ENCODE data around the gene ASB14.

Gene ASB14

DNA sequence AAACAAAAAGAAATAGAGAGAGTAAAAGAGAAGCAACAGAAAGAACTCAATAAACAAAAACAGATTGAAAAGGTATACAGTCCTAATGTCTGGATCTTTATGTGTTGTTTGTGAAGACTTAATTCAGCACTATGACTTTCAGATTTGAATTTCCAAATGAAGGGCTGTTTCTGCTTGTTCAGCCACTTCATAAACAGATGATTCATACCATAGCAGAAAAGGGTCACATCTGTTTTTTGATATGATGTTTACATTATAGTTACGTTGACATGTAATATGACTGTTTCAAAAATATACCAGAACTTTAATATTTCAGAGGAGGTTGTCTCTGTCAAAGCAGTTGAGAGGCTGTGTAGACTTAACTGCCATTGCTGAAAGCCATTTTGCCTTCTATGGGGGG lies 24.1 kb downstream of the ASB14 start (continued):
- TF ChIP-seq, protein P1, sequence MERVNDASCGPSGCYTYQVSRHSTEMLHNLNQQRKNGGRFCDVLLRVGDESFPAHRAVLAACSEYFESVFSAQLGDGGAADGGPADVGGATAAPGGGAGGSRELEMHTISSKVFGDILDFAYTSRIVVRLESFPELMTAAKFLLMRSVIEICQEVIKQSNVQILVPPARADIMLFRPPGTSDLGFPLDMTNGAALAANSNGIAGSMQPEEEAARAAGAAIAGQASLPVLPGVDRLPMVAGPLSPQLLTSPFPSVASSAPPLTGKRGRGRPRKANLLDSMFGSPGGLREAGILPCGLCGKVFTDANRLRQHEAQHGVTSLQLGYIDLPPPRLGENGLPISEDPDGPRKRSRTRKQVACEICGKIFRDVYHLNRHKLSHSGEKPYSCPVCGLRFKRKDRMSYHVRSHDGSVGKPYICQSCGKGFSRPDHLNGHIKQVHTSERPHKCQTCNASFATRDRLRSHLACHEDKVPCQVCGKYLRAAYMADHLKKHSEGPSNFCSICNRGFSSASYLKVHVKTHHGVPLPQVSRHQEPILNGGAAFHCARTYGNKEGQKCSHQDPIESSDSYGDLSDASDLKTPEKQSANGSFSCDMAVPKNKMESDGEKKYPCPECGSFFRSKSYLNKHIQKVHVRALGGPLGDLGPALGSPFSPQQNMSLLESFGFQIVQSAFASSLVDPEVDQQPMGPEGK (CRISPR knock-in tag; IDR thresholded peaks at IDR 0.05; ENCODE audit: borderline replicate concordance), result no peak

DNA sequence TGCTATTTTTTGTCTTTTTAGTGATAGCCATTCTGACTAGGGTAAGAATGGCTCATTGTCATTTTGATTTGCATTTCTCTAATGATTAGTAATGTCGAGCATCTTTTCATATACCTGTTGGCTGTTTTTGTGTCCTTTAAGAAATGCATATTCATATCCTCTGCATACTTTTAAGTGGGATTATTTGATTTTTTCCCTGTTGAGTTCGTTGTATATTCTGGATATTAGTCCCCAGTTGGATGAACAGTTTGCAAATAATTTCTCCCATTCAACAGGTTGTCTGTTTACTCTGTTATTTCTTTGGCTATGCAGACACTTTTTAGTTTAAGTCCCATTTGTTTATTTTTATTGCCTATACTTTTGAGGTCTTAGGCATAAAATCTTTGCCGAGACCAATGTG lies 30.6 kb downstream of the ASB14 start:
- no peak for ATAC-seq
- TF ChIP-seq ZNF8 (CRISPR knock-in tag; IDR thresholded peaks at IDR 0.05), result no peak
- no peak for TF ChIP-seq RARB (CRISPR knock-in tag; IDR thresholded peaks at IDR 0.05)
- TF ChIP-seq, protein P2, sequence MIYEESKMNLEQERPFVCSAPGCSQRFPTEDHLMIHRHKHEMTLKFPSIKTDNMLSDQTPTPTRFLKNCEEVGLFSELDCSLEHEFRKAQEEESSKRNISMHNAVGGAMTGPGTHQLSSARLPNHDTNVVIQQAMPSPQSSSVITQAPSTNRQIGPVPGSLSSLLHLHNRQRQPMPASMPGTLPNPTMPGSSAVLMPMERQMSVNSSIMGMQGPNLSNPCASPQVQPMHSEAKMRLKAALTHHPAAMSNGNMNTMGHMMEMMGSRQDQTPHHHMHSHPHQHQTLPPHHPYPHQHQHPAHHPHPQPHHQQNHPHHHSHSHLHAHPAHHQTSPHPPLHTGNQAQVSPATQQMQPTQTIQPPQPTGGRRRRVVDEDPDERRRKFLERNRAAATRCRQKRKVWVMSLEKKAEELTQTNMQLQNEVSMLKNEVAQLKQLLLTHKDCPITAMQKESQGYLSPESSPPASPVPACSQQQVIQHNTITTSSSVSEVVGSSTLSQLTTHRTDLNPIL (CRISPR knock-in tag; IDR thresholded peaks at IDR 0.05; ENCODE audit: low read depth), result no peak
- TF ChIP-seq CSDC2 (CRISPR knock-in tag; IDR thresholded peaks at IDR 0.05), result no peak
- no peak for TF ChIP-seq SNAI2 (CRISPR knock-in tag; IDR thresholded peaks at IDR 0.05)
- TF ChIP-seq ZNF565 (CRISPR knock-in tag; conservative IDR thresholded peaks at IDR 0.05; ENCODE audit: low read depth), result no peak
- TF ChIP-seq, protein P3, sequence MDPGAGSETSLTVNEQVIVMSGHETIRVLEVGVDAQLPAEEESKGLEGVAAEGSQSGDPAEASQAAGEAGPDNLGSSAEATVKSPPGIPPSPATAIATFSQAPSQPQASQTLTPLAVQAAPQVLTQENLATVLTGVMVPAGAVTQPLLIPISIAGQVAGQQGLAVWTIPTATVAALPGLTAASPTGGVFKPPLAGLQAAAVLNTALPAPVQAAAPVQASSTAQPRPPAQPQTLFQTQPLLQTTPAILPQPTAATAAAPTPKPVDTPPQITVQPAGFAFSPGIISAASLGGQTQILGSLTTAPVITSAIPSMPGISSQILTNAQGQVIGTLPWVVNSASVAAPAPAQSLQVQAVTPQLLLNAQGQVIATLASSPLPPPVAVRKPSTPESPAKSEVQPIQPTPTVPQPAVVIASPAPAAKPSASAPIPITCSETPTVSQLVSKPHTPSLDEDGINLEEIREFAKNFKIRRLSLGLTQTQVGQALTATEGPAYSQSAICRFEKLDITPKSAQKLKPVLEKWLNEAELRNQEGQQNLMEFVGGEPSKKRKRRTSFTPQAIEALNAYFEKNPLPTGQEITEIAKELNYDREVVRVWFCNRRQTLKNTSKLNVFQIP (CRISPR knock-in tag; IDR thresholded peaks at IDR 0.05; ENCODE audit: borderline replicate concordance, low read depth), result no peak
- no peak for TF ChIP-seq ZNF70 (CRISPR knock-in tag; IDR thresholded peaks at IDR 0.05)
- no peak for TF ChIP-seq ZFP30 (CRISPR knock-in tag; IDR thresholded peaks at IDR 0.05)
- TF ChIP-seq ARNTL (CRISPR knock-in tag; IDR thresholded peaks at IDR 0.05; ENCODE audit: borderline replicate concordance, low read depth), result no peak
- no peak for TF ChIP-seq ISL1 (CRISPR knock-in tag; IDR thresholded peaks at IDR 0.05)
- no peak for TF ChIP-seq GLIS3 (CRISPR knock-in tag; IDR thresholded peaks at IDR 0.05)
- no peak for TF ChIP-seq ESRRG (CRISPR knock-in tag; IDR thresholded peaks at IDR 0.05)
- TF ChIP-seq, protein P4, sequence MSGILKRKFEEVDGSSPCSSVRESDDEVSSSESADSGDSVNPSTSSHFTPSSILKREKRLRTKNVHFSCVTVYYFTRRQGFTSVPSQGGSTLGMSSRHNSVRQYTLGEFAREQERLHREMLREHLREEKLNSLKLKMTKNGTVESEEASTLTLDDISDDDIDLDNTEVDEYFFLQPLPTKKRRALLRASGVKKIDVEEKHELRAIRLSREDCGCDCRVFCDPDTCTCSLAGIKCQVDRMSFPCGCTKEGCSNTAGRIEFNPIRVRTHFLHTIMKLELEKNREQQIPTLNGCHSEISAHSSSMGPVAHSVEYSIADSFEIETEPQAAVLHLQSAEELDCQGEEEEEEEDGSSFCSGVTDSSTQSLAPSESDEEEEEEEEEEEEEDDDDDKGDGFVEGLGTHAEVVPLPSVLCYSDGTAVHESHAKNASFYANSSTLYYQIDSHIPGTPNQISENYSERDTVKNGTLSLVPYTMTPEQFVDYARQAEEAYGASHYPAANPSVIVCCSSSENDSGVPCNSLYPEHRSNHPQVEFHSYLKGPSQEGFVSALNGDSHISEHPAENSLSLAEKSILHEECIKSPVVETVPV (CRISPR knock-in tag; IDR thresholded peaks at IDR 0.05), result no peak
- TF ChIP-seq ZFP3 (CRISPR knock-in tag; IDR thresholded peaks at IDR 0.05), result no peak
- no peak for TF ChIP-seq OSR1 (CRISPR knock-in tag; IDR thresholded peaks at IDR 0.05)
- TF ChIP-seq TCF4 (CRISPR knock-in tag; IDR thresholded peaks at IDR 0.05; ENCODE audit: borderline replicate concordance), result no peak
- TF ChIP-seq ZC3H10 (CRISPR knock-in tag; IDR thresholded peaks at IDR 0.05), result no peak
- no peak for TF ChIP-seq TOX (CRISPR knock-in tag; IDR thresholded peaks at IDR 0.05; ENCODE audit: borderline replicate concordance)
- no peak for TF ChIP-seq PPARA (CRISPR knock-in tag; IDR thresholded peaks at IDR 0.05; ENCODE audit: borderline replicate concordance)

DNA sequence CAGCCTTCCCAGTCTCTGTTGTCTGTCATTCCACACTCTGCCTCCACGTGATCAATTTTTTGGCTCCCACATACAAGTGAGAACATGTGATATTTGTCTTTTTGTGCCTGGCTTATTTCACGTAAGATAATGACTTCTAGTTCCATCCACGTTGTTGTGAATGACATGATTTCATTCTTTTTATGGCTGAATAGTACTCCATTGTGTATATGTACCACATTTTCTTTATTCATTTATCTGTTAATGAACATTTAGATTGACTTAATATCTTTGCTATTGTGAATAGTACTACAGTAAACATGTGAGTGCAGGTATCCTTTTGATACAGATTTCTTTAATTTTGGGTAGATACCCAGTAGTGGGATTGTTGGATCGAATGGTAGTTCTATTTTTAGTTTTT lies 31.4 kb downstream of the ASB14 start:
- ATAC-seq, result no peak
- TF ChIP-seq, protein P5, sequence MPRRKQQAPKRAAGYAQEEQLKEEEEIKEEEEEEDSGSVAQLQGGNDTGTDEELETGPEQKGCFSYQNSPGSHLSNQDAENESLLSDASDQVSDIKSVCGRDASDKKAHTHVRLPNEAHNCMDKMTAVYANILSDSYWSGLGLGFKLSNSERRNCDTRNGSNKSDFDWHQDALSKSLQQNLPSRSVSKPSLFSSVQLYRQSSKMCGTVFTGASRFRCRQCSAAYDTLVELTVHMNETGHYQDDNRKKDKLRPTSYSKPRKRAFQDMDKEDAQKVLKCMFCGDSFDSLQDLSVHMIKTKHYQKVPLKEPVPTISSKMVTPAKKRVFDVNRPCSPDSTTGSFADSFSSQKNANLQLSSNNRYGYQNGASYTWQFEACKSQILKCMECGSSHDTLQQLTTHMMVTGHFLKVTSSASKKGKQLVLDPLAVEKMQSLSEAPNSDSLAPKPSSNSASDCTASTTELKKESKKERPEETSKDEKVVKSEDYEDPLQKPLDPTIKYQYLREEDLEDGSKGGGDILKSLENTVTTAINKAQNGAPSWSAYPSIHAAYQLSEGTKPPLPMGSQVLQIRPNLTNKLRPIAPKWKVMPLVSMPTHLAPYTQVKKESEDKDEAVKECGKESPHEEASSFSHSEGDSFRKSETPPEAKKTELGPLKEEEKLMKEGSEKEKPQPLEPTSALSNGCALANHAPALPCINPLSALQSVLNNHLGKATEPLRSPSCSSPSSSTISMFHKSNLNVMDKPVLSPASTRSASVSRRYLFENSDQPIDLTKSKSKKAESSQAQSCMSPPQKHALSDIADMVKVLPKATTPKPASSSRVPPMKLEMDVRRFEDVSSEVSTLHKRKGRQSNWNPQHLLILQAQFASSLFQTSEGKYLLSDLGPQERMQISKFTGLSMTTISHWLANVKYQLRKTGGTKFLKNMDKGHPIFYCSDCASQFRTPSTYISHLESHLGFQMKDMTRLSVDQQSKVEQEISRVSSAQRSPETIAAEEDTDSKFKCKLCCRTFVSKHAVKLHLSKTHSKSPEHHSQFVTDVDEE (CRISPR knock-in tag; IDR thresholded peaks at IDR 0.05), result no peak
- TF ChIP-seq ZNF8 (CRISPR knock-in tag; IDR thresholded peaks at IDR 0.05), result peak; percentile 64

DNA sequence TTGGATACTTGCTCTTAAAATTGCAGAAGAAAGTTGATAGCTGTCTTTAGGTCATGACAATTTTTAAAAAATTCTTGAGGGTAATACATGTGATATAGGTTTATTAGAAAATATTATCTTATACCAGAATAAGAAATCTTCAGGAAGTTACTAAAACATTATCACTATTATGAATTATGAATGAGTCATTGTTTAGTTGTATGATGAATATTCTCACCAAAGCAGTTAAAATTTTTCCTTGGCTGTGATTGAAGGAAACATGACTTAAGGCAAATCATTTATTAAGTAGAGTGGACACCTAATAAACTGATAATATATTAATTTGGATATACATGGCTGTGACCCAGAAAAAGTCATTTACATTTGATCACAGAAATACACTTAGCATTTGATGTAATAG lies 34.8 kb downstream of the ASB14 start:
- TF ChIP-seq, protein P4 (CRISPR knock-in tag; IDR thresholded peaks at IDR 0.05), result no peak
- ATAC-seq, result no peak

All from SK-N-SH treated with all-trans-retinoic acid at 6 μM for 48 hours (cell line).